Measurements from ENCODE around the gene TGFA.

TGFA gene

DNA sequence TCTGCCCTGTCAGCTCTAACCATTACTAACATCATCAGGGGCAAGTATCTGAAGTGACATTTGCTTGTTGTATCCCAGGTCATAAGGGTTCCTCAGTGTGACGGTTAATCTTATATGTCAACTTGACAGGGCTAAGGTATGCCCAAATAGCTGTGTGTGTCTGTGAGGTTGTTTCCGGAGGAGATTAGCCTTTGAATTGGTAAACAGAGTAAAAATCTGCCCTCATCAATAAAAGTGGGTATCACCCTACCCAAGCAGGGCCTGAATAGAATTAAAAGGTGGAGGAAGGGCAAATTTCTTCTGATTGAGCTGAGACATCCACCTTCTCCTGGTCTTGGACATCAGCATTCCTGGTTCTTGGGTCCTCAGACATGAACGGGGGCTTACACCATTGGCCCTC lies 12.8 kb upstream of the TGFA start:
- Histone ChIP-seq H3K27me3 (ENCODE audit: control insufficient read depth, insufficient read depth, low read length) (peaks cover 14% of the 10 kb centered on the region), H3K9me3 (ENCODE audit: control insufficient read depth, low read depth, low read length) (no peaks in the 10 kb centered on the region), H3K9ac (ENCODE audit: low read length) (no peak overlapping the region), H3K4me3 (ENCODE audit: low read length) (no peak overlapping the region), H3K4me1 (ENCODE audit: control insufficient read depth, low read depth, low read length) (no peaks in the 10 kb centered on the region), H3K36me3 (ENCODE audit: control insufficient read depth, low read depth, low read length) (no peaks in the 10 kb centered on the region), H3K27ac (ENCODE audit: low read length) (no peak overlapping the region)

DNA sequence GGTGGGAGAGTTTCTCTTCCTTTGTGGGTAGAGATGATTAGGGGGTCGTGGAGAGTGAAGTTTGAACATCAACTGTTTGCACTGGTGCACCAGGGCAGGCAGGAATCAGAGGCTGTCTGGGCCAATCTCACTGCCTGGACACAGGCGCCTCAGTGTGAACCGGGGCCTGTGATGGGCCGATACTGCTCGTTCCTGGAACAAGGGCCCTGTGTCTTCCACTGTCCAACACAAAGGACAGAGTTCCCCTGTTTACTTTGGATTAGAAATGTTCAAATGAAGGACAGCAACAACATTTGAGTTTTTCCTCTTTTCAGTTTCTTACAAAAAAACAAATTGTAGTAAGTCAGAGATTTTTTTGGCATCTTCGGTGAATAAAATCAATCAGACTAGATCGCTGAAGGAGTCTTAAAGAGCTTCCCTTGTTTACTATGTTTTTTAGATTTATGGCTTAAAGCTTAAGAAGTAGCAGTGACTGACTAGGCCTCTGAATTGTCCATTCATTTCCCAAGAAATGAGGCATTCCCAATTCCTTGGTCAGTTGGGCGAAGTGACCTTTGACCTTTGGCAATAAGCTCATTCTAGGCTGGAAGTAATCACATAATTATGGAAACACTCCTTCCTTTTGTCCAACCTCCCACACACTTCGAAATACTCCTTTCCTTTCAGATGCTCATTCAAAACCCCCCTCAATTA lies 11.6 kb upstream of the TGFA start:
- H3K9ac ChIP-seq (ENCODE audit: low read length): no peak overlapping the region
- no peaks in the 10 kb centered on the region for H3K4me1 ChIP-seq (ENCODE audit: control insufficient read depth, low read depth, low read length)
- H3K36me3 ChIP-seq (ENCODE audit: control insufficient read depth, low read depth, low read length): no peaks in the 10 kb centered on the region
- H3K9me3 ChIP-seq (ENCODE audit: control insufficient read depth, low read depth, low read length): no peaks in the 10 kb centered on the region
- no peak overlapping the region for H3K27ac ChIP-seq (ENCODE audit: low read length)
- peaks cover 5% of the 10 kb centered on the region for H3K27me3 ChIP-seq (ENCODE audit: control insufficient read depth, insufficient read depth, low read length)
- H3K4me3 ChIP-seq (ENCODE audit: low read length): no peak overlapping the region

DNA sequence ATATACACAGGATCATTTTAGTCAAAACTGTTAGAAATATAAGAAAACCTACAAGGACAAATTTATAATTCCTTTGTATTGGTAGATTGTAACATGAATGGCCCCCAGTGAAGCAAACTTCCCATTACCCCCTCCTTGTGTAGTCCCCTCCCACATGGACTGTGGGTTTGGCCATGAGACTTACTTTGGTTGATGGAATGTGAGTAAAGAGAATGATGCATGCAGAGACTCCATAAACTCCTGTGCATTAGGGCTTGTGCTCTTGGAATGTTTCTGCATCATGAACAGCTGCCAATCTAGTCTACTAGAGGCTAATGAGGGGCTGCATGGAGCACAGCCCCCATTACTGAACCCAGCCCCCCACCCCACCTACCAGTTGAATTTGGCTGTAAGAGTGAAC lies 8.3 kb upstream of the TGFA start:
- H3K4me1 ChIP-seq (ENCODE audit: control insufficient read depth, low read depth, low read length): no peaks in the 10 kb centered on the region
- H3K9ac ChIP-seq (ENCODE audit: low read length): no peak overlapping the region
- H3K4me3 ChIP-seq (ENCODE audit: low read length): no peak overlapping the region
- peaks cover 8% of the 10 kb centered on the region for H3K27me3 ChIP-seq (ENCODE audit: control insufficient read depth, insufficient read depth, low read length)
- no peaks in the 10 kb centered on the region for H3K36me3 ChIP-seq (ENCODE audit: control insufficient read depth, low read depth, low read length)
- no peak overlapping the region for H3K27ac ChIP-seq (ENCODE audit: low read length)
- H3K9me3 ChIP-seq (ENCODE audit: control insufficient read depth, low read depth, low read length): no peaks in the 10 kb centered on the region

DNA sequence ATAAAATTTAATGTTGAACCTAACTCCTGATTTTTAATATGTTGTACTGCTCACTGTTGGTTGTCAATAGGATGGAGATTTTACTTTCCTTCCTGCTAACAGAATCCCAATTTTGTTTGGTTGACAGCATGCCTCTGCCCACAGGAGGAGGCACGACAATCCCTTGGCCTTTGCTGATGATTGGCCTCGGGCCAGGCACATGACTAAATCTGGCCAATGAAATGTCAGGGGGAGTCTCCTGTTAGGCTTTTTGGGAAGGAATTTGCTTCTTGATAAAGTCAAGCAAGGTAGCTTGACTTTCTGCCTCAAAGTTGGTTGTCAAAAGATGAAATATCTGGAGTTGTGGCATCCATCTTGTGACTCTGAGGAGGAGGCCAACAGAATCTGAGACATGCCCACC lies 6.8 kb upstream of the TGFA start:
- H3K27ac ChIP-seq (ENCODE audit: low read length): no peak overlapping the region
- peaks cover 12% of the 10 kb centered on the region for H3K27me3 ChIP-seq (ENCODE audit: control insufficient read depth, insufficient read depth, low read length)
- H3K36me3 ChIP-seq (ENCODE audit: control insufficient read depth, low read depth, low read length): no peaks in the 10 kb centered on the region
- H3K4me3 ChIP-seq (ENCODE audit: low read length): no peak overlapping the region
- H3K9ac ChIP-seq (ENCODE audit: low read length): no peak overlapping the region
- no peaks in the 10 kb centered on the region for H3K4me1 ChIP-seq (ENCODE audit: control insufficient read depth, low read depth, low read length)
- no peaks in the 10 kb centered on the region for H3K9me3 ChIP-seq (ENCODE audit: control insufficient read depth, low read depth, low read length)

DNA sequence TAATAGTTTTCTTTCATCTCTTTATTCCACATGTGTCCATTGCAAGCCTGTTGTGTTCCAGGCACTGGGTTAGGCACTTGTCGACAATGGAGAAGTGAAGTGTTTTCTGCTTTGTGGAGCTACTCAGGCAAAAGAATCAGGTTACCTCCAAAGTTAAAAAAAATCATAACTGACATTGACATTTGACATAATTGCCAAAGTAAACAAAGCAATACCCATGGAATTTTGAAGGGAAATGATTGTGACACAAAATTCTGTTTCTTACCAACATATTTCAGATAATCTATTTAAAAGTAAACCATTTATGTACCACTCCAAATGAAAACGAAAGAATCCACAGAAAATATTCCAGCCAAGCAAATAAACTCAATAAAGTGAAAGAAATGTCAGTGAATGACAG lies 6.4 kb upstream of the TGFA start:
- H3K4me3 ChIP-seq (ENCODE audit: low read length): no peak overlapping the region
- no peaks in the 10 kb centered on the region for H3K9me3 ChIP-seq (ENCODE audit: control insufficient read depth, low read depth, low read length)
- H3K9ac ChIP-seq (ENCODE audit: low read length): no peak overlapping the region
- no peak overlapping the region for H3K27ac ChIP-seq (ENCODE audit: low read length)
- no peaks in the 10 kb centered on the region for H3K4me1 ChIP-seq (ENCODE audit: control insufficient read depth, low read depth, low read length)
- H3K27me3 ChIP-seq (ENCODE audit: control insufficient read depth, insufficient read depth, low read length): peaks cover 16% of the 10 kb centered on the region
- H3K36me3 ChIP-seq (ENCODE audit: control insufficient read depth, low read depth, low read length): no peaks in the 10 kb centered on the region

DNA sequence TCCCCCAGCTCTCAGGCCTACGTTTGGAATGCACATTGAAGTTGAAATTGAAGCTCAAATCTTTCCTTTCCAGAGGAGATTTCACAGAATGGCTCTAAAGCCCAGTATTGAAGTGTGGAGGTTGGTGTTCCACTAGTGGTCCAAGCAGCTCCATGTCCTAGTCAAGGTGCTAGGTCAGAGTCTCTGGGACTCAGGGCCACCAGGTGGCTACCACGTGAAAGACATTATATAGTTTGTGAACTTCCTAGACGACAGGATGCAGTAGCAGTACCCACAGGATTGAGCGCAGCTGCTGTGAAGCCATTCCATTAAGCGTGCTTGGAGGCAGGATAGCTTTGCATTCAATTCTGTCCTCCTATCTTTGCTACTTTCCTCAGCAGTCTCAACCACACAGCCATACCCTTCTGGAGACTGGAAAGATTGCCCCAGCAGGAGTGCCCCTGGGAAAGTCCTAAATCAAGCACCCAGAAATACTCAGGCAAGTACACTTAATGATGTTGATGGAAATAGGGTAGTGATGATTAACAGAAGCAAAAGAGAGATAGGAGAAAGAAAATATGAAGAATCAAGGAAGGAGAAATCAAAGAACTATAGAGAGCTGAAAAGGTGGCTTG lies 4.7 kb upstream of the TGFA start:
- Histone ChIP-seq H3K4me3 (ENCODE audit: low read length) (no peak overlapping the region), H3K4me1 (ENCODE audit: control insufficient read depth, low read depth, low read length) (peaks cover 6% of the 10 kb centered on the region), H3K27ac (ENCODE audit: low read length) (no peak overlapping the region), H3K9ac (ENCODE audit: low read length) (no peak overlapping the region), H3K27me3 (ENCODE audit: control insufficient read depth, insufficient read depth, low read length) (peaks cover 28% of the 10 kb centered on the region), H3K9me3 (ENCODE audit: control insufficient read depth, low read depth, low read length) (no peaks in the 10 kb centered on the region), H3K36me3 (ENCODE audit: control insufficient read depth, low read depth, low read length) (no peaks in the 10 kb centered on the region)

DNA sequence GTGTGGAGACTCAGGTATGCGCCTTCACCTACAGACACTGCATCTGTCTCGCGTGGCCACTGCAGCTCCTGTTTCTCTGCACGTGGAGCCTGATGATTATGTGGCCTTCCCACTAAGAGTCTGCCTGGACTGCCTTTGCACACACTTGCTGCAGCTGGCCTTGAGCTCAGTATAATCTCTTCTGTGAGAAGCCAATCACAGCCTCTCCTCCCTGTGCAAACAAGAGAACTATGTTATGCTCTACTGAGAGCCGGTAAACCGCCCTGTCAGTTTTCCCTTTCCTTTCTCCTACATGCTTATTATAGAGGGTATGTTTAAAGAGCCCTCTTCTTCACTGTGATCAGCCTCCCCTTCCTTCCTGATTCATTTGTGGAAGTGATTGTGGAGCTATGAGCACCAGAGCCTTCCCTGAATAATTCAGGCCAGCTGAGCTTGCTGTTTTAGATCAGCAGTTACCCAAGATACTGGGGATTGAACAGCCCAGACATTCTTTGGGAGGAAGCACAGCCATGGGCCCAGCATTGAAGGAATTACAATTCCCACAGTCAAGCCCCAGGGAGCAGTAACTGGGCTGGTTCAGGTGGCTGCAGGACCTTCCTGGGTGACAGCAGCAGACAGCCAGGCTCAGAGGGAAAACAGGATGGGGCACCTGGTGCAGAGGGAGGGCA lies 3.7 kb upstream of the TGFA start:
- no peaks in the 10 kb centered on the region for H3K36me3 ChIP-seq (ENCODE audit: control insufficient read depth, low read depth, low read length)
- no peak overlapping the region for H3K27ac ChIP-seq (ENCODE audit: low read length)
- no peak overlapping the region for H3K4me3 ChIP-seq (ENCODE audit: low read length)
- no peak overlapping the region for H3K9ac ChIP-seq (ENCODE audit: low read length)
- peaks cover 6% of the 10 kb centered on the region for H3K4me1 ChIP-seq (ENCODE audit: control insufficient read depth, low read depth, low read length)
- peaks cover 38% of the 10 kb centered on the region for H3K27me3 ChIP-seq (ENCODE audit: control insufficient read depth, insufficient read depth, low read length)
- H3K9me3 ChIP-seq (ENCODE audit: control insufficient read depth, low read depth, low read length): no peaks in the 10 kb centered on the region

DNA sequence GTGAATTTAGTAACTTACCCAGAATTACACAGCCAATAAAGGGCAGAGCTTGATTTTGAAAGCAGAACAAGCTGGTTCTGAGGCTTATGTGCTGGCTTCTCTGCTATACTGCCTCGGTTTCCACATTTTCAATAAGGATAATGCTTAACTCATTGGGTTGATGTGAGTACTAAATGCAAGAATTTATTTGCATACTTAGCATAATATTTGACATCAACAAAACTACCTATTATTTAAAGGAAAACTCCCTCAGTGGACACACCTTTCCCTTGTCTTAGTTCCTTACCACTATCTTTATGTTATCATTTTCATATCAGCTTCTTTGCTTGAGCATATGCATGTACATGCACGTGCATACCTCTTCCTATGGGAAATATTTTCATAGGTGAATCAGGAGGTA lies 3.0 kb upstream of the TGFA start:
- H3K27ac ChIP-seq (ENCODE audit: low read length): no peak overlapping the region
- no peak overlapping the region for H3K9ac ChIP-seq (ENCODE audit: low read length)
- no peak overlapping the region for H3K4me3 ChIP-seq (ENCODE audit: low read length)
- peaks cover 10% of the 10 kb centered on the region for H3K4me1 ChIP-seq (ENCODE audit: control insufficient read depth, low read depth, low read length)
- peaks cover 44% of the 10 kb centered on the region for H3K27me3 ChIP-seq (ENCODE audit: control insufficient read depth, insufficient read depth, low read length)
- no peaks in the 10 kb centered on the region for H3K9me3 ChIP-seq (ENCODE audit: control insufficient read depth, low read depth, low read length)
- no peaks in the 10 kb centered on the region for H3K36me3 ChIP-seq (ENCODE audit: control insufficient read depth, low read depth, low read length)

DNA sequence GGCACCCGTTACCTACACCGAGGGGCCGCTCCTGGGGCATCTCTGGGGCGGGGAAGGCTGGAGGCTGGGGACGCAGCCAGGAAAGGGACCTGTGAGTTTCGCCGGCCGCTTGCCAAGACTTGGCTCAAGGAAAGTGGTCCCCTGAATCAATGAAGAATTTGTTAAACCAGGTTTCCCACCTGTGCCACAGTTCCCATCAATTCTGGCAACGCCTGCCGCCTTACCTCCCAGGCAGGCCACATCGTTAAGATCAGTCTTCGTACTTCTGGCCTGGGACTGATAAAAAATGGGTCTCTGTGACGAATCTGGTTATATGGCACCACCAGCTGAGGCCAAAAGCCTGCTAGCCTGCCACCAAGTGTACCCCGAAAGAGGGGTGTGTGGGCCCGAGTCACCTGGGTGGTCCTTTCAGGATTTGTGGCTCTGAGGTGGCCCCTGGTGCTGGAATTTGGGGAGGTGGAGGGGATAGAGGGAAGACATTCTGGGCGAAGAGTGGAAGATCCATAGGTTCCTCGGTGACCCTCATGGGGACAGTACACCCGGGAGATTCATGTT lies 789 bp upstream of the TGFA start:
- H3K27me3 ChIP-seq (ENCODE audit: control insufficient read depth, insufficient read depth, low read length): peaks cover 60% of the 10 kb centered on the region
- H3K27ac ChIP-seq (ENCODE audit: low read length): no peak overlapping the region
- peaks cover 10% of the 10 kb centered on the region for H3K4me1 ChIP-seq (ENCODE audit: control insufficient read depth, low read depth, low read length)
- peak overlapping the region; percentile 53 for H3K4me3 ChIP-seq (ENCODE audit: low read length)
- H3K36me3 ChIP-seq (ENCODE audit: control insufficient read depth, low read depth, low read length): no peaks in the 10 kb centered on the region
- H3K9me3 ChIP-seq (ENCODE audit: control insufficient read depth, low read depth, low read length): no peaks in the 10 kb centered on the region
- no peak overlapping the region for H3K9ac ChIP-seq (ENCODE audit: low read length)

DNA sequence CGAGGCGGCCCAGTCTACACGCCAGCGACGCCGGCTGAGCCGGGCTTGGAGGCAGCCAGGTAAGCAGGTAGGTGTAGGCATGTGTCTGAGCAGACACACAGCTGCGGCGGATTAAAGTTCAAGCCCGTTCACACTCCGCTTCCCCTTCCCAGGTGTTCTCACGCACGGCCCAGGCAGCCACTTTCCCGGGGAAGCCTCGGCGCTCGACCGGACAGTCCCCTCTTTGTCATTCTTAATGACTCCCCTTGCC lies 367 bp downstream of the TGFA start:
- Histone ChIP-seq H3K27me3 (ENCODE audit: control insufficient read depth, insufficient read depth, low read length) (peaks cover 59% of the 10 kb centered on the region), H3K9ac (ENCODE audit: low read length) (peak overlapping the region; percentile 43), H3K9me3 (ENCODE audit: control insufficient read depth, low read depth, low read length) (no peaks in the 10 kb centered on the region), H3K4me3 (ENCODE audit: low read length) (peak overlapping the region; percentile 53), H3K4me1 (ENCODE audit: control insufficient read depth, low read depth, low read length) (peaks cover 10% of the 10 kb centered on the region), H3K27ac (ENCODE audit: low read length) (no peak overlapping the region), H3K36me3 (ENCODE audit: control insufficient read depth, low read depth, low read length) (no peaks in the 10 kb centered on the region)

DNA sequence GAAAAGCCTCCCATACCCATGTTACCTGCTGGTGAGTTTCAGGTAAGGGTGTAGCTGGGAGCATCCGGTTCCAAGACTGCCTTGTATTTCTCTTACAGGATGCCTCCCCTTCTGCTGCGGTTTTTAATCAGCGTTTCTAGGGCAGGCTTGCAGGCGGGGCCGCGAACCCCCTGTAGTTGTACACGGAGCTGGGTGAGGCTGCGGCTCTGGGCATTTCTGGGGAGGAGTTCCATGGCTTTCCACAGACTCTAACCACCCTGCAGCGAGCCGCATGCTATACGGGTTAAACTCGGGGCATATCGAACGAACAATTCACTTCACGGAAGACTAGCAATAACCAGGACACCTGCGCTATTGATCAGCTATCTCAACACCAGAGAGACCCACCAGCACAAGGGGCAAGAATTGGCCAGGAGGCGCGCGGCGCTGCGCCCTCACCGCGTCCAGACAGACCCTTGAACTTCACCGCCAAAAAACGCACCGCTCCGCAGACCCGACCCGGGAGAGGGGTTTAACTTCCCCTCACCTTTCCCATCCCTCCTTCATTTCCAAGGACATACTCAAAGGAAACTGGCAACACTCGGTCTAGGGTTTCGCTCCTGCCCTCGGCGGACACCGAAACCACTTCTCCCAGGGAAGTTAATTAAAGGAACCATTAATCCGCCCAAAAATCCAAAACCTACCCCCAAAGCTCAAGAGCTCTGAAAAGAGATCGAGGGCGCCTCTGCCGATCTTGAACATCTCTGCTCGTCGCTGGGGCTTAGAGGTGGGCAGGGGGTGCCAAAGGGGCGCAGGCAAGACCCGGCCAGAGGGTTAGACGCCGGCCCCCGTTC lies 909 bp downstream of the TGFA start:
- no peaks in the 10 kb centered on the region for H3K9me3 ChIP-seq (ENCODE audit: control insufficient read depth, low read depth, low read length)
- peak overlapping the region; percentile 43 for H3K9ac ChIP-seq (ENCODE audit: low read length)
- H3K4me1 ChIP-seq (ENCODE audit: control insufficient read depth, low read depth, low read length): peaks cover 10% of the 10 kb centered on the region
- H3K27ac ChIP-seq (ENCODE audit: low read length): no peak overlapping the region
- H3K4me3 ChIP-seq (ENCODE audit: low read length): peak overlapping the region; percentile 53
- no peaks in the 10 kb centered on the region for H3K36me3 ChIP-seq (ENCODE audit: control insufficient read depth, low read depth, low read length)
- H3K27me3 ChIP-seq (ENCODE audit: control insufficient read depth, insufficient read depth, low read length): peaks cover 54% of the 10 kb centered on the region
